H1 (cell line): Measurements from ENCODE around the gene ATP2A3. TPM values are rescaled to one million over a fixed set of nuclear protein-coding genes. Genes with fewer than 3 reads are reported as not detected.

Experiments
- CEBPB ChIP-seq: IDR thresholded peaks from 2 replicates; pipeline ENCODE4 v1.6.1; 2012; ENCODE audit warnings: low read depth, low read length
- polyA plus RNA-seq, 7 experiments: library from polyadenylated mRNA; depleted of rRNA in 3 of 7; stranded (reverse) in 5 of 7; unstranded in 2 of 7; fragments of >200 nt in 5 of 7; fragments of 200-250 nt in 2 of 7; gene quantifications; 1 replicate in 5 of 7; 2 replicates in 1 of 7; 4 replicates in 1 of 7; pipeline versions ENCODE4 v1.2.1 to v1.2.3, GENCODE V29; 2011 to 2013; ENCODE audit warnings: missing spikeins in 2 of 7, mixed read lengths in 2 of 7
- total RNA-seq: library from RNA; stranded (reverse); fragmentation: NEBNext Ultra II Directional; extraction: Animal tissue kit (Norgen Biotek cat#: 25700); gene quantifications from 2 replicates; pipeline ENCODE4 v1.2.1, GENCODE V29; 2021

ATP2A3 gene
- total and polyA plus RNA-seq, 2 of the 8 experiments (the other 6 are each of a cell fraction or from before 2014, with no cell fraction given) = 18.4 to 32.5 TPM

- TF ChIP-seq CEBPB = no peak
- TF ChIP-seq, all 59 proteins: peak for 0
Observed at GRCh38 chr17:3889325-3890012, 74.8 kb downstream of the ATP2A3 start (continued).
